ENCODE measurements around the gene IL1RL2. TPM values are rescaled to one million over a fixed set of nuclear protein-coding genes. Genes with fewer than 3 reads are reported as not detected.

The IL1RL2 gene
- total RNA-seq, 1 experiment from 2014 or later, result not detected

DNA sequence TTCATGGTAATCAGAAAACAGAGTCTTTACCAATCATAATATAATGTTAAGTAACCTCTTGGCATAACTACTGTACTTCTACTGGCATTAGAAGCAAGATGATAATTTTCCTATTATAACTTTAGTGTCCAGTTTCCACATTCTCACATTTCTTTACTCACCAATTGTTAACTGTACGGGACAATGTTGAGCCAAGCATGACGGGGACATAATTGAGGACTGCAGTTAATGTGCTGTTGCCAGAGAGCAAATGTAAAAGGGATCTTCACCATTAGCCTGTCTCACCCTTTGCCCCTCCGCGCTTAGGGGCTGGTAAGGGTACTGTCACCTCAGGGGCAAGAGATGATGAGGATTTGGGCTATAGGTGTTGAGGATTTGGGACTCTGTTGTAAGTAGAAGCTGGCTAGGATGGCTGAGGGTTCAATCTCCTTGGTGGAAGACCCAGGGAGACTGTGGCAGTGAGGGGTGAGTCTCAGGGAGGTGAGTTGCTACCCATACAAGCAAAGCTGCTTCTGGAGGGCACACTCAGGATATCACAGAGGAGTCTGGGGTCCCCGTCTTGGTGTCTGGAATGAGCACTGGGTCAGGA lies 70.1 kb downstream of the IL1RL2 start:
- Histone ChIP-seq H3K9ac (ENCODE audit: low read length) (no peak overlapping the region), H4K20me1 (ENCODE audit: insufficient read depth) (no peaks in the 10 kb centered on the region), H3K4me1 (ENCODE audit: control insufficient read depth in 1 of 2, insufficient read depth in 2 of 2, low read length in 2 of 2) (peaks cover 0 to 12% of the 10 kb centered on the region in 2 experiments; a peak in 1 of 4 replicates), H3K4me3 (replicated peaks in 1 of 2; ENCODE audit: low read depth in 1 of 2, low read length in 2 of 2) (no peak overlapping the region), H3K79me2 (ENCODE audit: insufficient read depth, low read length) (no peaks in the 10 kb centered on the region), H3K27me3 (ENCODE audit: insufficient read depth, low read length) (no peaks in the 10 kb centered on the region), H3K9me2 (ENCODE audit: insufficient read depth) (no peaks in the 10 kb centered on the region), H3K27ac (ENCODE audit: low read depth, low read length) (no peak overlapping the region), H2AFZ (ENCODE audit: low read depth, low read length, poor library complexity, severe bottlenecking) (no peak overlapping the region), H3K9me3 (ENCODE audit: control insufficient read depth in 1 of 2, insufficient read depth in 1 of 2, low read depth in 1 of 2, low read length in 2 of 2) (no peaks in the 10 kb centered on the region; a peak in 2 of 4 replicates), H3K4me2 (ENCODE audit: low read length) (no peak overlapping the region), H3K36me3 (ENCODE audit: control insufficient read depth in 1 of 2, insufficient read depth in 2 of 2, low read length in 2 of 2) (no peaks in the 10 kb centered on the region)
- TF ChIP-seq ELF1 (IDR thresholded peaks at IDR 0.05; ENCODE audit: borderline replicate concordance, low read depth) (no peak), EGR1 (IDR thresholded peaks at IDR 0.05; ENCODE audit: low read depth) (no peak), RAD21 (IDR thresholded peaks at IDR 0.05; ENCODE audit: low read depth) (no peak), CEBPB (IDR thresholded peaks at IDR 0.05; ENCODE audit: low read depth) (no peak), YY1 (IDR thresholded peaks at IDR 0.05; ENCODE audit: extremely low read depth, insufficient replicate concordance, low read depth, low read length) (no peak), POLR2AphosphoS5 (IDR thresholded peaks at IDR 0.05; ENCODE audit: low read depth, low read length) (no peak), EZH2 (IDR thresholded peaks at IDR 0.05) (no peak), SIN3A (IDR thresholded peaks at IDR 0.05; ENCODE audit: low read depth) (no peak), CBX3 (IDR thresholded peaks at IDR 0.05; ENCODE audit: low read depth) (no peak), CTCF (IDR thresholded peaks at IDR 0.05 in 2 of 3, conservative IDR thresholded peaks at IDR 0.05 in 1 of 3; ENCODE audit: borderline replicate concordance in 1 of 3, insufficient read depth in 1 of 3, low read depth in 2 of 3, low read length in 2 of 3) (no peak), FOSL1 (IDR thresholded peaks at IDR 0.05; ENCODE audit: low read depth) (no peak), MAX (IDR thresholded peaks at IDR 0.05) (no peak), POLR2A (IDR thresholded peaks at IDR 0.05; ENCODE audit: borderline replicate concordance, extremely low read depth, insufficient read depth, insufficient read length) (no peak), TCF7L2 (IDR thresholded peaks at IDR 0.05; ENCODE audit: borderline replicate concordance, extremely low read depth, insufficient read depth, insufficient read length) (no peak)
- TF ChIP-seq, protein P1, sequence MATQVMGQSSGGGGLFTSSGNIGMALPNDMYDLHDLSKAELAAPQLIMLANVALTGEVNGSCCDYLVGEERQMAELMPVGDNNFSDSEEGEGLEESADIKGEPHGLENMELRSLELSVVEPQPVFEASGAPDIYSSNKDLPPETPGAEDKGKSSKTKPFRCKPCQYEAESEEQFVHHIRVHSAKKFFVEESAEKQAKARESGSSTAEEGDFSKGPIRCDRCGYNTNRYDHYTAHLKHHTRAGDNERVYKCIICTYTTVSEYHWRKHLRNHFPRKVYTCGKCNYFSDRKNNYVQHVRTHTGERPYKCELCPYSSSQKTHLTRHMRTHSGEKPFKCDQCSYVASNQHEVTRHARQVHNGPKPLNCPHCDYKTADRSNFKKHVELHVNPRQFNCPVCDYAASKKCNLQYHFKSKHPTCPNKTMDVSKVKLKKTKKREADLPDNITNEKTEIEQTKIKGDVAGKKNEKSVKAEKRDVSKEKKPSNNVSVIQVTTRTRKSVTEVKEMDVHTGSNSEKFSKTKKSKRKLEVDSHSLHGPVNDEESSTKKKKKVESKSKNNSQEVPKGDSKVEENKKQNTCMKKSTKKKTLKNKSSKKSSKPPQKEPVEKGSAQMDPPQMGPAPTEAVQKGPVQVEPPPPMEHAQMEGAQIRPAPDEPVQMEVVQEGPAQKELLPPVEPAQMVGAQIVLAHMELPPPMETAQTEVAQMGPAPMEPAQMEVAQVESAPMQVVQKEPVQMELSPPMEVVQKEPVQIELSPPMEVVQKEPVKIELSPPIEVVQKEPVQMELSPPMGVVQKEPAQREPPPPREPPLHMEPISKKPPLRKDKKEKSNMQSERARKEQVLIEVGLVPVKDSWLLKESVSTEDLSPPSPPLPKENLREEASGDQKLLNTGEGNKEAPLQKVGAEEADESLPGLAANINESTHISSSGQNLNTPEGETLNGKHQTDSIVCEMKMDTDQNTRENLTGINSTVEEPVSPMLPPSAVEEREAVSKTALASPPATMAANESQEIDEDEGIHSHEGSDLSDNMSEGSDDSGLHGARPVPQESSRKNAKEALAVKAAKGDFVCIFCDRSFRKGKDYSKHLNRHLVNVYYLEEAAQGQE (IDR thresholded peaks at IDR 0.05; ENCODE audit: low read depth), result no peak
- TF ChIP-seq, protein P2, sequence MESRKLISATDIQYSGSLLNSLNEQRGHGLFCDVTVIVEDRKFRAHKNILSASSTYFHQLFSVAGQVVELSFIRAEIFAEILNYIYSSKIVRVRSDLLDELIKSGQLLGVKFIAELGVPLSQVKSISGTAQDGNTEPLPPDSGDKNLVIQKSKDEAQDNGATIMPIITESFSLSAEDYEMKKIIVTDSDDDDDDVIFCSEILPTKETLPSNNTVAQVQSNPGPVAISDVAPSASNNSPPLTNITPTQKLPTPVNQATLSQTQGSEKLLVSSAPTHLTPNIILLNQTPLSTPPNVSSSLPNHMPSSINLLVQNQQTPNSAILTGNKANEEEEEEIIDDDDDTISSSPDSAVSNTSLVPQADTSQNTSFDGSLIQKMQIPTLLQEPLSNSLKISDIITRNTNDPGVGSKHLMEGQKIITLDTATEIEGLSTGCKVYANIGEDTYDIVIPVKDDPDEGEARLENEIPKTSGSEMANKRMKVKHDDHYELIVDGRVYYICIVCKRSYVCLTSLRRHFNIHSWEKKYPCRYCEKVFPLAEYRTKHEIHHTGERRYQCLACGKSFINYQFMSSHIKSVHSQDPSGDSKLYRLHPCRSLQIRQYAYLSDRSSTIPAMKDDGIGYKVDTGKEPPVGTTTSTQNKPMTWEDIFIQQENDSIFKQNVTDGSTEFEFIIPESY (IDR thresholded peaks at IDR 0.05; ENCODE audit: extremely low read depth, insufficient replicate concordance, low read length), result no peak
- POLR2A ChIA-PET, result interaction anchor here (1.0 kb wide), 1 partner anchor 16 kb away, joined by 3 read pairs; no protein-coding TSS in a partner anchor
- CTCF ChIA-PET, result interaction anchor here (1.3 kb wide), 1 partner anchor 16 kb away, joined by 7 read pairs; no protein-coding TSS in a partner anchor
- intact Hi-C loops (cut with micrococcal nuclease), result loop anchor here (5.0 kb wide), 1 partner anchor 185 kb away; no protein-coding TSS in a partner anchor
- no peak for ATAC-seq
- BruUV-seq (replicated peaks), result no TSS peak
- RAD21 ChIA-PET (ENCODE audit: low non-redundant PET in 1 of 2, low total read pairs in 2 of 2, uncharacterized antibody in 2 of 2, unreplicated experiment in 2 of 2), result no interaction called here
- no peak for DNase-seq (ENCODE audit: low read depth, low spot score)

Measured in HCT116 (cell line).